PC-3 (cell line): ENCODE measurements around the gene ACVR1B.

ENCODE experiments used
- EZH2 ChIP-seq: fragments of 300-600 bp; sonication (generic); IDR thresholded peaks from one replicate; pipeline ENCODE4 v1.6.1; 2017; ENCODE audit warnings: antibody characterized with exemption, mild to moderate bottlenecking, low read length; ENCODE audit not compliant: unreplicated experiment
- TF ChIP-seq, protein P1 (sequence below): fragments of 300-600 bp; sonication (generic); conservative IDR thresholded peaks from 2 replicates; pipeline ENCODE4 v1.5.1; 2017; ENCODE audit warnings: antibody characterized with exemption, low read depth, mild to moderate bottlenecking, low read length

GRCh38 chr12:51986834-51987233 lies 35.3 kb downstream of the ACVR1B start:
- TF ChIP-seq, protein P1, sequence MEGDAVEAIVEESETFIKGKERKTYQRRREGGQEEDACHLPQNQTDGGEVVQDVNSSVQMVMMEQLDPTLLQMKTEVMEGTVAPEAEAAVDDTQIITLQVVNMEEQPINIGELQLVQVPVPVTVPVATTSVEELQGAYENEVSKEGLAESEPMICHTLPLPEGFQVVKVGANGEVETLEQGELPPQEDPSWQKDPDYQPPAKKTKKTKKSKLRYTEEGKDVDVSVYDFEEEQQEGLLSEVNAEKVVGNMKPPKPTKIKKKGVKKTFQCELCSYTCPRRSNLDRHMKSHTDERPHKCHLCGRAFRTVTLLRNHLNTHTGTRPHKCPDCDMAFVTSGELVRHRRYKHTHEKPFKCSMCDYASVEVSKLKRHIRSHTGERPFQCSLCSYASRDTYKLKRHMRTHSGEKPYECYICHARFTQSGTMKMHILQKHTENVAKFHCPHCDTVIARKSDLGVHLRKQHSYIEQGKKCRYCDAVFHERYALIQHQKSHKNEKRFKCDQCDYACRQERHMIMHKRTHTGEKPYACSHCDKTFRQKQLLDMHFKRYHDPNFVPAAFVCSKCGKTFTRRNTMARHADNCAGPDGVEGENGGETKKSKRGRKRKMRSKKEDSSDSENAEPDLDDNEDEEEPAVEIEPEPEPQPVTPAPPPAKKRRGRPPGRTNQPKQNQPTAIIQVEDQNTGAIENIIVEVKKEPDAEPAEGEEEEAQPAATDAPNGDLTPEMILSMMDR, result no peak
- no peak for TF ChIP-seq EZH2
